Mononuclear cell (primary cell): ENCODE results near the gene SHMT2. TPM values are rescaled to one million over a fixed set of nuclear protein-coding genes. Genes with fewer than 3 reads are reported as not detected.

ENCODE experiments used
- H3K27me3 ChIP-seq: 2 replicates; pipeline ENCODE4 v1.6.0; 2011; ENCODE audit warnings: low read length, control low read depth; ENCODE audit not compliant: insufficient read depth
- H3K4me1 ChIP-seq: 2 replicates; pipeline ENCODE4 v1.5.1; 2011; ENCODE audit warnings: mild to moderate bottlenecking, low read length, control low read depth; ENCODE audit not compliant: insufficient read depth
- H3K4me3 ChIP-seq: 2 replicates; pipeline ENCODE4 v1.5.1; 2011; ENCODE audit warnings: mild to moderate bottlenecking, low read length, moderate library complexity
- H3K9me3 ChIP-seq: 2 replicates; pipeline ENCODE4 v1.5.1; 2011; ENCODE audit warnings: low read depth, mild to moderate bottlenecking, control low read depth, low read length
- total RNA-seq: library from RNA; depleted of rRNA; stranded (reverse); fragments of >200 nt; gene quantifications from one replicate; pipeline ENCODE4 v1.2.3, GENCODE V29; 2012

SHMT2 gene
- total RNA-seq, 1 donor: 50.6 TPM

DNA sequence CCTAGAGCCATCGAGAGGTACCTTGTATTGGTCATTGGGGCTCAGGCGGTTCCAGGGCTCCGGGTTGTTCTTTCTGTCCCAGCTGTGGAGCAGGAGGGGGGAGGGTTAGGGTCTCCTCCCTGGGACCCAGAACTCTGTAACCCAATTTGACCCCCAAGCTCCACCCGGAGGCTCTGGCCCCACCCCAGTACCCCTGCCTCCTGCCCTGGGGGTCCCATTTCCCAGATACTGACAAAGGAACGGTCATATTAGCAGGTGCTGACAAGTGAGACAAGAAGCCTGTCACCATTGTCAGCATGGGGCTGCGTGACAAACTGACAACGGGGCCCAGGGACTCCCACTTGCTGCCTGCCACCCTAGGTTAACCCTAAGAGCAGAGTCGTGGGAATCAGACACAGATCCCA, 6.2 kb downstream of the SHMT2 start:
- Histone ChIP-seq H3K9me3 (no peaks in the 10 kb centered on the region), H3K27me3 (peaks cover 51% of the 10 kb centered on the region), H3K4me1 (peaks cover 73% of the 10 kb centered on the region), H3K4me3 (no peak overlapping the region)

DNA sequence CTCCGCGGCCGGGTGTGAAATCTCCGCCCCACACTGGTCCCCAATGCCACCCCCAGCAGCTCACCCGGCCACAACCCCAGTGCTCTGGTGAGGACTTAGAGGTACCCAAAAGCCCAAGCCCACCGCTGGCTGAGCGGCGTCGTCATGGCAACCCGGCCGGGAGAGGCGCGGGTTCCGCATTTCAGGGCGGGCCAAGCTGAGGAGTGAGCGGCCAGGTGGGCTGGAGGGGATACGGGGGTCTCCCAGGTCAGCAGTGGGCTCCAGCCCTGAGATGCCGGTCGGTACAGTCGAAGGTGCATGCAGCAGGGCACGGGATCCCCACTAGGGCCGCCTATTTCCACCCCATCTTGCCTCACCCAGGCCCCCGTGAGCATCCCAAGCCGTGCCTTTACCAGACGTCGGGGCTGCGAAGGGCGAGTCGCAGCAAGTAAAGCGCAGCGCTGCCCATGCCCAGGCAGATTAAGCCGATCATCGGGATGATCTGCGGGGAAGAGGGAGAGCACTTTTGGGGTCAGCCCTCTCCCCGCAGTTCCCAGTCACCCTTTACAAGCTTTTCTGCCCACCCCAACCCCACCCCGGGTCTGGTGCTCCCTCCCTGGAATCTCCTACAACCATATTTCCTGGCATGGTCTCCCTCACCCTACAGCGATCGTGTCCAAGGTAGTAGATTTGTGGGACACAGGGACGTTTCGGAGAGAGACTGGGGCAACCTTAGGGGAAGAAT, 6.9 kb downstream of the SHMT2 start:
- no peak overlapping the region for H3K4me3 ChIP-seq
- peaks cover 57% of the 10 kb centered on the region for H3K27me3 ChIP-seq
- H3K4me1 ChIP-seq: peaks cover 73% of the 10 kb centered on the region
- H3K9me3 ChIP-seq: no peaks in the 10 kb centered on the region

DNA sequence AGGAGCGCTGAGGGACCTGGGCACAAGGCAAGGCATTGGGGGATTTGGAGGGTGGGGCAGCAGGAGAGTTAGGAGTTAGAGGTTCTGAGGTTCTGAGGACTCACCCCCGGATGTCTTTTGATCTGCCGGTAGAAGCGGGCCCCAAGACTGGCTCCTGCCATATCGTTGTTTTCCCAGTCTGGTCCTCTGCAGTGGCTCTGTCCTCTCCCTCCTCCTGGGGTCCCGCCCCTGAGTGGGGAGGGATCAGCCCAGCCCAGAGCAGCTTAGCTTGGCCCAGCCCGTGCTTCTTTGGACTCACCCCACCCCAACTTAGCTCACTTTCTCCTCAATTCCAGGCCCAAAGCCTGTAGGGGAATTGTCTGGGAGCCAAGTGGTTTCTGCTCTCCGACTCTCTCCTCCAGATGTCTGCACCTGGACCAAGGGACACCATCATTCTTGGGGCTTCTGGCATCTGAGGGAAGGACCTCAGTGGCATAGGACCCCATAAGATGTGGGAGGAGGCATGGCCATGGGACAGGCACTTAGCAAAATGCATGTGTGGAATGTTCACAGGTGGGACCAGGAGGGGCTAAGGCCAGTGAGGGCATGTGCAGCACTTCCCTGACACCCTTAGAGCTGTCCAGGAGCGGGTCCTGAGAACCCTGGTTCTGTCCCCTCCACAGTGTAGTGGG, 7.5 kb downstream of the SHMT2 start:
- H3K4me1 ChIP-seq: peaks cover 80% of the 10 kb centered on the region
- H3K9me3 ChIP-seq: no peaks in the 10 kb centered on the region
- H3K4me3 ChIP-seq: no peak overlapping the region
- H3K27me3 ChIP-seq: peaks cover 64% of the 10 kb centered on the region

DNA sequence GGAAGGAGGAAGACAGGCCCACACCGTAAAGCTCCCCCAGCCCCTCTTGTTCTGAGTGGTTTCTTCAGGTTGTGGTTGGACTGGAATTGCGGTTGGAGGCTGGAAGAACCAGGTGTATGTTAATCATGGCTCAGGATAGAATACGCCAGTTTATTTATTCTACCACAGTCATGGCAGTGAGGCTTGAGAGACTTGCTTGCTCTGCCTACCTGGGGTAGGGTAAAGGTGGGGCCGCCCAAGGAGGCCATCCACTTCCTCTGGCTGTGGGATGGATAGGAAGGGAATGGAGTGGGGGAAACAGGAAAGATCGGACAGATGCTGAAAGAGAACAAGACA, 8.1 kb downstream of the SHMT2 start:
- Histone ChIP-seq H3K9me3 (no peaks in the 10 kb centered on the region), H3K4me1 (peaks cover 85% of the 10 kb centered on the region), H3K27me3 (peaks cover 69% of the 10 kb centered on the region), H3K4me3 (no peak overlapping the region)

DNA sequence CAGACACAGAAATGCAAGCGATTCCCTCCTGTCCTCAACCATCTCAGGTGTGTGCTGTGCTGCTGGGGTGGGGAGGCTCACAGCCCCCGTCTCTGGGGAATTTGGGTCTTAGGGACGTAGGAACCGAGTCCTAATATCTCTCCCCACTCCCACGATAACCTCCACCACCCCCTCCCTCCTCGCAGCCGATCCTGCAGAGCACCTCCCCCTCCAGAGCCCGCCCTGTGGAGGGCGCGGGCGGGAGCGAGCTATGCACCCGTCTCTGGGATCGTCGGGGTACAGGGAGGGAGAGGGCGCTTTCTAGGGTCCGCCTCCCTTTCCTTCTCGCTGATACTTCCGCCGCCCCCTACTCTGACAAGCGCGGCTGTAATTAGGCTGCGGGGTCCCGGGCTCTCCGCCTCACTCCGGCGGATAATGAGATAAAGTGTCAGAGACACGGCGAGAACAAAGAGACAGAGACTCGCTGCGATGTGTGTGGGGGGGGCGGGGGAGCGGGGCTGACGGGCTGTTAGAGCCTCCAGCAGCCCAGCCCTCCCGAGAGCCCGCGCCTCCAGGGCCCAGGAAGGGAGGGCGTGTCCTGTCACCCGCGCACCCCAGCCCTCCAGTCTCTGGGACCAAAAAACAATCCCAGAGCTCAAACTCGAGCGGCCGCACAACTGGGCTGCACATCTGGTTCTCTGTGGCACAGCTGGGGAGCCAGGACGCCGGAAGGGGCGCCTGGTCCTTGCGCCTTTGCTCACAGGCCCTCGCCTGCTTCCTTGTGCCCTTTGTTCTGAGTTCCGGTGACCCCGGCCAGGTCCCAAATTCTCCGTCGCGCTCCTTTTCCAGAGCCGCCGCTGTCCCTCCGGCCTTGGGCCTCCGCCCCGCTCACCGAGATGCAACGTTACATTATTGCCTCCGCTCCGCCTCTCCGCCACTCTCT, 8.7 kb downstream of the SHMT2 start:
- H3K4me3 ChIP-seq: peak overlapping the region; percentile 15
- peaks cover 71% of the 10 kb centered on the region for H3K27me3 ChIP-seq
- H3K4me1 ChIP-seq: peaks cover 91% of the 10 kb centered on the region
- H3K9me3 ChIP-seq: no peaks in the 10 kb centered on the region

DNA sequence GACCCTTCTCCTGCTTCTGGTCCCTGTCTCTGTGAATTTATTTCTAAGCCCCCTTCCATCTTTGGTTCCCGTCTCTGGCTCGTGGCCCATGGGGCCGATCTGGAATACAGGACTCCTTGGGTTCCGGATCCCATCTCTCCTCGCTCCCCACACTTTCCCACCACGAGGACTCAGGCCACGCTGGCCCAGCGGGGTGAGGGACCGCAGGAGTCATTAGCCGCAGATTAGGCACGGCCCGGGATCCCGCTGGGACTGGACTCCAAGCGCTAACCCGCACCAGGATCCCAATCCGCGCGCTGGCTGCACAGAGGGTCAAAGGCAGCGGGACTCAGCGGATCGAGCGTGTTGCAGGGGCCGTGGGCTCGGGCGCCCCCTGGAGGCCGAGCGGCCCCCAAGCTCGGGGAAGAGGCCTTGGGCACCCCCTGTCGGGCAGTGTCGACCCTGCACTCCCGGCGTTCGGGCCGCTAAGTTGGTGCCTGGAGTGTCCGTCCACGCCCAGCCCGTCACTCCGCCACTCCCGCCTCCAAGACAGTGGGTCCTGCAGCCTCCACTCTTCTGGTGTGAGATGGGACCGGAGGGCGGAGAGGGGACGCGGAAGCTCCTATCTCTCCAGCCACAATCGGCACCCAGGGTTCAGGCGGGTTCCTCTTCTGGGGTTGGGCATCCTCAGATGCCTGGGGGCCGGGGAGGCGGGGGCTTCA, 9.5 kb downstream of the SHMT2 start:
- peaks cover 95% of the 10 kb centered on the region for H3K4me1 ChIP-seq
- H3K27me3 ChIP-seq: peaks cover 71% of the 10 kb centered on the region

DNA sequence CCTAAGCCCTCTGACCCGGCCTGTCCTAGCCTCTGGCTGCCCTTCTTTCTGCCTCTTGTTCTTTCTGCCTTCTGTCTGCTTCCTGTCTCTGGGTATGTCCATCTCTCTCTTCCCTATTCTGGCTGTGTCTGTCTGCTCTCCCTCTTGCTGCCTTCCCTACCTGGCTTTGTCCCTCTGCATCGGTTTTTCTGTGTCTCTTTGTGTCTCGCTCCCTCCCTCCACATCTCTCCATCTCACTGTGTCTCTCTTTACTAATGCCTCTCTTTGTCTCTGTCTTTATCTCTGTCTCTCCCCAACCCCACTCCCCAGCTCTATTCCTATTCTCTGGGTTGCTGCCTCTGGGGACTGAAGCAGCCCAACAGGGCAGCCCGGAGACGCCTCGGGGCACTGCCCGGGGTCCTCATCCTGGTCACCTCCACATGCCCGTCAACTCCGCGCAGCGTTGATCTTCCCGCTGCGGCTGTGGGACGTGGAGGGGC, 10.1 kb downstream of the SHMT2 start:
- H3K9me3 ChIP-seq: no peaks in the 10 kb centered on the region

More for the DNA sequence above, 9.5 kb downstream of the SHMT2 start:
- no peaks in the 10 kb centered on the region for H3K9me3 ChIP-seq
- H3K4me3 ChIP-seq: peak overlapping the region; percentile 15

DNA sequence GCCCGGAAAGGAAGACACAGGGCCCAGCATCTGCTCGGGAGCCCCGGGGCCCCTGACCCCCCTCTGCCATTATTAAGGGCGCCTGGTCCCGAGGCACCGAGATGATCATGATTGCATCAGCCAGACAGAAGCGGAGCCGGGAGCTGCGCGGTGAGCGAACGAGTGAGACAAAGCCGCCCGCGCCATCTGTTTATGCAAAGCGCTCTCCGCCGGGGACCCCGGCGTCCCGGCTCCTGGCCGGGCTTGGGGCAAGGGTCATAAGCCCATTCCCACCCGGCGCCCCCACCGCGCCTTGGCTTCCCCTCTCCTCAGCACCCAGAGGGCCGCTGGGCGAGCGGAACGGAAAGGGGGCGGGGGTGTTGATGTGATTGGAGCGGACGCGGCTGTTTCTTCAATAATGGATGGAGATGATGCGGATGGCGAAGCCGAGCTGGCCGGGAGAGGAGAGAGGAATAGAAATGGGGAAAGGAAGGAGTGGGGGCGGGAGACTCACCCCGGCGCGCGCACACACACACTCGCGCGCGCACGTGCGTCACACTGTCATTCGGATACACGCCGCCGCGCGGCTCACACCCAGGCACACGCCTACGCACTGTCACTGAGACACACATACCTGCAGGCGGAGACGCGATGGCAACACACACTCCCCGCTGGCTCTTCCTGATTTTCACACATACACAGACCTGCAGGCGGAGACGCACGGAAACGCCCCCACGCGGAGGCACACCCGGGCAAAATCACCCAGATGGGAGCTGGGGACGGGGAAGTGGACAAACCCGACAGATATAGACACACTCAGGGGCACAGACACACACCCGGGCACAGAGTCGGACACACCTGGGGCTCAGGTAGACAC, 10.8 kb downstream of the SHMT2 start:
- Histone ChIP-seq H3K9me3 (no peaks in the 10 kb centered on the region), H3K27me3 (peaks cover 71% of the 10 kb centered on the region), H3K4me3 (peak overlapping the region; percentile 42), H3K4me1 (peaks cover 87% of the 10 kb centered on the region)

More for the DNA sequence above, 10.1 kb downstream of the SHMT2 start:
- peaks cover 92% of the 10 kb centered on the region for H3K4me1 ChIP-seq
- H3K27me3 ChIP-seq: peaks cover 71% of the 10 kb centered on the region
- H3K4me3 ChIP-seq: peak overlapping the region; percentile 42

DNA sequence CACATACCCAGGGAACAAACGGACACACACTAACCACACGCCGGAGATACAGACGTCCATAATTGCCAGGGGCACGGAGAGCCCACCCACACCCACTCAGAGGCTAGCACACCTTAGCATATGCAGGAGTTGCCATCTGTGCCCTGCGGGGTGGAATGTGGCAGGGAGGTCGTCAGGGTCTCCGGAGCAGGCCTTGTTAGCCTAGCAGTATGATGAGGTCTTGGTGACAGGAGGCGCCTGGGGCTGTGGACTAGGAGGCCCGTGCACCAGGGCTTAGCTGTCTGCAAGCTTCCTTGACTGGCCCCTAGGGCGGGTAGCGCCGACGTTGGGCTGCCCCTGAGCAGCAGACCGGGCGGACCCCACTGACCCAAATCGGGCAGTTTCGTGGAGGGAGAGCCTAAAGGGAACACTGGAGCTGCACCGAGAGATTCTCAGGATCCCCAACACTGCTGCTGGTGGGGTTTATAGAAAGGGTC, 11.5 kb downstream of the SHMT2 start:
- H3K4me3 ChIP-seq: no peak overlapping the region
- H3K4me1 ChIP-seq: peaks cover 81% of the 10 kb centered on the region
- H3K27me3 ChIP-seq: peaks cover 65% of the 10 kb centered on the region
- no peaks in the 10 kb centered on the region for H3K9me3 ChIP-seq

DNA sequence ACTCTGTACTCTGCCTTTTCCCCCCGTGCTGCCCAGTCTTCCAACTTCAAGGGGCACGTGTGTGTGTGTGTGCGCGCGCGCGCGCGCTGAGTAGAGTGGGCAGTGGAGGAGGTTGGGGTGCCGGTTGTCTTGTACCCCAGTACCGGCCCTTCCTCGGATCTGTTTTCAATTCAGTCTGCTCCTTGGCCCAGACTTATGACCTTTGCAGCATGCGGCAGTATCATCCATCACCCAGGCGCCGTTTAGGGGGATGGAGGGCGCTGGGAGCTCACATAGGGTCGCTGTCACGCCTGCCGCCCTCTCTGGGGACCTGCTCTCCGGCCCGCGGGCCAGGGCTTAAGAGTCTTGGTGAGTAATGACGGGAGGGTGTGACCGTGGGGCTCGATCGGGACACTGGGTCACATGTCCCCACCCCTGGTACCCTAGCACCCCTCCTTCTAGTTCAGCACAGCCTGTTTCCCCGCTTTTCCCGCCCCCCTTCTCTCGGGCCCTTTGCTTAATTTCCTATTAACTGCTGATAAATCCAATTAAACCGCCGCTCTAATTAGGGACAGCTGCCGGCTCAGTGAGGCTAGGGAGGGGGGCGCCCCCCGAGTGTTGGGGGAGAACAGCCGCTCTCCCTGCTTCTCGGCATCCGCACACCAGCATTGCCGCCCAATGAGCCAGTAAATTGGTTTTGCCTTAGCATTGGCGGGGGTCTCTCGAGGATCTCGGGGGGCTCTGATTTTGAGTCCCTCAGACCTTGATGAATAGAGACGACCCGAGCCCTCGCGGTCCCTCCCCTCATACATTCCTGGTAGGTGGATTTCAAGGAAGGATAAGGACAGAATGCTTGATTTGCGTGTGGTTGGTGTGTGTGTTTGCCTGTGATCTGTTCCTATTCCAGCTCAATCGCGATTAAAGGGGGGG, 12.1 kb downstream of the SHMT2 start:
- H3K9me3 ChIP-seq: no peaks in the 10 kb centered on the region
- no peak overlapping the region for H3K4me3 ChIP-seq
- H3K4me1 ChIP-seq: peaks cover 74% of the 10 kb centered on the region
- H3K27me3 ChIP-seq: peaks cover 58% of the 10 kb centered on the region

DNA sequence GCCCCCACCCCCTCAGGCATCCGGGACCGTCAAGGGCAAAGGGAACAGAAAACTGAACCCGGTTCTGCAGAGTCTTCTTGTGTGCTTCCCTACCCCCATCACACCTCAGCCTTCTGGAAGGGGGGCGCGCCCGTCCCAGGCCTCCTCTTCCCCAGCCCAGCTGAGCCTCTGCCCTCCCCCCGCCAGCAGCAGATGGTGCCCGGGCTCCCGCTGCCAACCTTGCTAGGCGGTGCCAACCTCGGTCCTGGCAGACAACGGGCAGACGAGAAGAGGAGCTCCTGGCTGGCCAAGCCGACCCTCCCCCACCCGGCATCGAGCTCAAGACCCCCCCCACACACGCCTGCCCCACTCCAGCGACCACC, 12.8 kb downstream of the SHMT2 start:
- Histone ChIP-seq H3K27me3 (peaks cover 52% of the 10 kb centered on the region), H3K4me1 (peaks cover 68% of the 10 kb centered on the region), H3K4me3 (no peak overlapping the region), H3K9me3 (no peaks in the 10 kb centered on the region)

DNA sequence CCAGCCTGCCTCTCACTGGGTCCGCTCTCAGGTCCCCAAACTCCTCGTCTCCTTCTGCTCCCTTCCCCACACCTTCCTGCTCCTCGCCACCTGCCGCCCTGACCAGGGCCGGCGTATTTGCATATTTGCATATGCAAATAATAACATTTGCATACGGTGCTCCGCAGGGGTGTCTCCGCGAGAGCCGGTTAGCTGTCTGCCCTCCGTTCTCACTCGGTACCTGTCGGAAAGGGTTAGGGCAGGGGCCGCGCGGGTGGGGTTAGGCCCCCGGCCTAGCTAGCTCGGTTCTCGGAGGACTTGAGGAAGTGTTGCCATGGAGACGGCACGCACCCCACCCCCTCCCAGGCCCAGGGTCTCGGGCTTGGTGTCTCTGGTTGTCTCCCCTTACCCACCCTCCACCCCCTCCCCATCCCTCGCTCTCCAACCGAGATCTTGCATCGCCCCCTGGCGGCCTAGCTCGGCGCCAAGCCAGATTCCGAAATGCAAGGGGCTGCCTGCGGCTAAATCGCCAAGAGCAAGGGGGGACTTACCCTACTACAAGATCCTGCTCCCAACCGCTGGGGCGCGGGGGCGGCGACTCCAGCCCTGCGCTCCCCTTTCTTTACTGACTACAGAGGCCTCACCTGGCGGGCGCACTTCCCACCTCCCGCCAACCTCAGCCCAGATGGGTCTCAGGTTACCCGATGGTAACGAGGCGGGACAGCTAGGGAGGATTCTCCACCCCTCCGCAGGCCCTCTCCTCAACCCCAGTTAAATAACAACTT, 13.4 kb downstream of the SHMT2 start:
- H3K4me1 ChIP-seq: peaks cover 64% of the 10 kb centered on the region
- H3K27me3 ChIP-seq: peaks cover 46% of the 10 kb centered on the region
- no peaks in the 10 kb centered on the region for H3K9me3 ChIP-seq
- no peak overlapping the region for H3K4me3 ChIP-seq
